Lung (tissue), 12 donors: ENCODE data around the gene KRT7. TPM values are rescaled to one million over a fixed set of nuclear protein-coding genes. Genes with fewer than 3 reads are reported as not detected.
A peak's percentile ranks its signal among the peaks of the same experiment; 100 is the strongest.

ENCODE experiments used
- ATAC-seq: fragments of 200-7000 bp; cut with Tn5 transposase; one replicate; pipeline ENCODE4 v1.9.1; 2020; ENCODE audit warnings: moderate number of reproducible peaks; ENCODE audit not compliant: insufficient read depth, low FRiP score
- DNase-seq, 3 donors: peaks; one replicate each; pipeline ENCODE4 v3.0.0-alpha.2; 2013 to 2017
- H3K27ac ChIP-seq, 2 donors: one replicate each; pipeline ENCODE4 v1.5.1; 2013; ENCODE audit warnings: mild to moderate bottlenecking in 2 of 2, moderate library complexity in 2 of 2, control low read depth in 1 of 2, inconsistent platforms in 1 of 2, low read depth in 1 of 2, low read length in 1 of 2
- H3K27me3 ChIP-seq, 3 donors: one replicate each; pipeline ENCODE4 v1.5.1; 2013; ENCODE audit warnings: low read length in 2 of 3; ENCODE audit not compliant: control insufficient read depth in 3 of 3, insufficient read depth in 3 of 3
- H3K36me3 ChIP-seq, 4 donors: one replicate each; pipeline ENCODE4 v1.5.1; 2013; ENCODE audit warnings: low read length in 4 of 4, mild to moderate bottlenecking in 1 of 4, moderate library complexity in 1 of 4; ENCODE audit not compliant: control insufficient read depth in 4 of 4, insufficient read depth in 4 of 4
- H3K4me1 ChIP-seq, 5 donors: one replicate each; pipeline ENCODE4 v1.5.1; 2013; ENCODE audit warnings: low read length in 5 of 5, mild to moderate bottlenecking in 2 of 5, moderate library complexity in 1 of 5; ENCODE audit not compliant: control insufficient read depth in 5 of 5, insufficient read depth in 5 of 5
- H3K4me3 ChIP-seq: one replicate; pipeline ENCODE4 v1.5.1; 2013; ENCODE audit warnings: mild to moderate bottlenecking, control low read depth, moderate library complexity
- H3K9ac ChIP-seq, 2 donors: one replicate each; pipeline ENCODE4 v1.5.1; 2013; ENCODE audit warnings: low read length in 2 of 2, control low read depth in 1 of 2; ENCODE audit not compliant: insufficient read depth in 1 of 2
- H3K9me3 ChIP-seq, 4 donors: one replicate each; pipeline ENCODE4 v1.5.1; 2013; ENCODE audit warnings: low read length in 3 of 4, mild to moderate bottlenecking in 1 of 4, moderate library complexity in 1 of 4; ENCODE audit not compliant: control insufficient read depth in 4 of 4, insufficient read depth in 3 of 4
- WGBS, 2 donors: extraction: QIAGEN DNeasy Blood & Tissue Kit; methylation state at CpG; one replicate each; pipeline ENCODE4 v1.1.7; 2013; 5-methylcytosine and 5-hydroxymethylcytosine counted together
- polyA plus RNA-seq, 2 donors: library from polyadenylated mRNA; stranded (reverse); fragments of 200-250 nt; gene quantifications; one replicate each; pipeline ENCODE4 v1.2.1, GENCODE V29; 2013
- total RNA-seq, 2 donors: library from RNA; depleted of rRNA in 1 of 2; stranded (reverse); fragments of >200 nt in 1 of 2; gene quantifications; one replicate each; pipeline ENCODE4 v1.2.1, GENCODE V29; 2014 to 2021
- TF ChIP-seq, protein P1 (sequence below): IDR thresholded peaks from 2 replicates; pipeline ENCODE4 v1.5.1; 2012; ENCODE audit warnings: mild to moderate bottlenecking; ENCODE audit errors: control extremely low read depth, extremely low read depth
- donor health status: control.
- donor health status: control.
- donor health status: Bipolar disorder and iron deficiency.
- donor health status: healthy.
- donor health status: DM: yes; HTN: yes; CAD: no.

KRT7 gene
- total and polyA plus RNA-seq, 4 donors = 33.6 to 1,415 (median 1,306) TPM

DNA sequence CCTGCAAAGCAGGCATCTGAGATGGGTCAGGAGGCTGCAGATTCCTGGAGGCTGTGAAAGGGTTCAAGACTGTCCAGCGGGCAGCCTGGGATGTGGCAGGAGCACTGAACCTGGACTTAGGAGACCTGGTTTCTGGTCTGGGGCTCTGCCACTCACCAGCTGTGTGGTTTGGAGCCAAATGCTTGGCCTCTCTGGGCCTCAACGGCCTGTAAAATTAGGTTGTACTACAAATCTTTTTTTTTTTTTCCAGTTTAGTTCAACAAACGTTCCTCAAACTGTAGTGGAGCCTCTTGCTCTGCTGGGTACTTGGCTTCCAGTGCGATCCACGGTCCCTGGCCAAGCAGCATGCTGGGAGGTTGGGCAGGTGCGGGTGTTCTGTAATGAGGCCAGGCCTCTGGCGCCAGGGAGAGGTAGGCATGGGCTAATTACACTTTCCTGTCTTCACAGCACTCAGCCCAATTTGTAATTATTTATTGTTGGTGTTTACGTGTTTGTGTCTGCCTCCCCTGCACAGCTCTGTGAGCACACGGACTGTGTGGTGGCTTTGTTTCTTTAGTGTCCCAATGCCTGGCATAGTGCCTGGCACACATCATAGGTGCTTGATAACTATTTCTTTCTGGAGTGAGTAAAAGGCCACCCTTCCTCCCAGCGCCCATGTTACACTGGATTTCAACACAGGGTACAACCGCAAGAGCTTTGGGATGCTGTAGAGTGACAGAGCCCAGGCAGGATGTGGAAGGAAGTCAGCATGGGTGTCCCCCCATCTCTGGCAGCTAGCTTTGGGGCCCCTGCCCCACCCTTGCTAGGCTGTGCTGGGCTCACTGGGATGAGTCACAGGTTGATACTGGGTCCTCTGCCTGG is 35.4 kb upstream of the KRT7 start:
- DNase-seq = no peak
- H3K27me3 ChIP-seq = no peaks in the 10 kb centered on the region
- no peak overlapping the region for H3K9ac ChIP-seq
- H3K36me3 ChIP-seq = no peaks in the 10 kb centered on the region
- peak overlapping the region; percentile 66 to 68 for H3K27ac ChIP-seq
- peak; percentile 44 for ATAC-seq
- H3K9me3 ChIP-seq = no peaks in the 10 kb centered on the region
- TF ChIP-seq, protein P1, sequence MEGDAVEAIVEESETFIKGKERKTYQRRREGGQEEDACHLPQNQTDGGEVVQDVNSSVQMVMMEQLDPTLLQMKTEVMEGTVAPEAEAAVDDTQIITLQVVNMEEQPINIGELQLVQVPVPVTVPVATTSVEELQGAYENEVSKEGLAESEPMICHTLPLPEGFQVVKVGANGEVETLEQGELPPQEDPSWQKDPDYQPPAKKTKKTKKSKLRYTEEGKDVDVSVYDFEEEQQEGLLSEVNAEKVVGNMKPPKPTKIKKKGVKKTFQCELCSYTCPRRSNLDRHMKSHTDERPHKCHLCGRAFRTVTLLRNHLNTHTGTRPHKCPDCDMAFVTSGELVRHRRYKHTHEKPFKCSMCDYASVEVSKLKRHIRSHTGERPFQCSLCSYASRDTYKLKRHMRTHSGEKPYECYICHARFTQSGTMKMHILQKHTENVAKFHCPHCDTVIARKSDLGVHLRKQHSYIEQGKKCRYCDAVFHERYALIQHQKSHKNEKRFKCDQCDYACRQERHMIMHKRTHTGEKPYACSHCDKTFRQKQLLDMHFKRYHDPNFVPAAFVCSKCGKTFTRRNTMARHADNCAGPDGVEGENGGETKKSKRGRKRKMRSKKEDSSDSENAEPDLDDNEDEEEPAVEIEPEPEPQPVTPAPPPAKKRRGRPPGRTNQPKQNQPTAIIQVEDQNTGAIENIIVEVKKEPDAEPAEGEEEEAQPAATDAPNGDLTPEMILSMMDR = no peak
- H3K4me3 ChIP-seq = no peak overlapping the region
- H3K4me1 ChIP-seq = peaks cover 0 to 40% (median 14%) of the 10 kb centered on the region in 5 donors
- WGBS, 2 donors = 40 to 47% methylated on average over 11 of the region's 11 CpGs

DNA sequence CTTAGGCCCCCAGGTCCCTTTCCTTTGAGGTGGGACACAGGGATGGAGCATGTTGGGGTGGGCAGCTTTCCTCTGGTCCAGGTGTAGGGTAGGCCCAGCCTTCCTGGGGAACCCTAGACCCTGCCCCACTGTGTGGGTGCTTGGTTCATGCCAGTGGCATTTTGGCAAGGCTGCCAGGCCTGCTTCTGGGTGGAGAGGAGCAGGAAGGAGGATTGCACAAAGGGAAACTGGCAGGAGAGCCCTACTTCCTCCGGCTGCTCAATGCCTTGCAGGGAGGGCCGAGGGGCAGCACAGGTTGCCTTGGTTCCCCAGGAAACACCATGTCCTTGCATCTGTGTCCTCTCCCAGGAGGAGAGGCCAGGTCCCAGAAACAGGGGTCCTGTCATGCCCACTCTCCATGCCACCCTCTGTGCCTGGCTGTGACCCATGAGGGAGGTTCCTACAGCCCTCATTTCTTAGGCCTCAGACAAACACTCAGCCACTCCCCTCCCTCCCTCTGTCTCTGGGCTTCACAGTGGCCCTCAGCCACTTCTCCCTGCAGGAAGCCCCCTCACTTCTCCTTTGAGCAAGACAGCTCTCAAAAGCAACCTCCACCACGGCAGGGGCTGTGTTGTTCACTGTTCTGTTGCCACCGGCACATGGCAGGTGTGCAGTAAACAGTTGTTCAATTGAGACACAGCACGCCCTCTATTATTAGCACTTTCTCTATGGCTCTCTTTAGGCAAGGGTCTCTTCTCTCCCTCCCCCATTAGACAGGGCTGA is 34.4 kb upstream of the KRT7 start:
- no peaks in the 10 kb centered on the region for H3K36me3 ChIP-seq
- H3K4me1 ChIP-seq = peaks cover 0 to 37% (median 11%) of the 10 kb centered on the region in 5 donors
- TF ChIP-seq, protein P1 = no peak
- H3K27ac ChIP-seq = peak overlapping the region in 1 of 2 donors; percentile 66
- H3K9ac ChIP-seq = no peak overlapping the region
- 25 to 45% methylated on average over 5 of the region's 5 CpGs for WGBS, 2 donors
- DNase-seq (no peak), ATAC-seq (no peak)
- H3K9me3 ChIP-seq = no peaks in the 10 kb centered on the region
- peaks cover 0 to 3% (median 0%) of the 10 kb centered on the region in 3 donors for H3K27me3 ChIP-seq
- no peak overlapping the region for H3K4me3 ChIP-seq

DNA sequence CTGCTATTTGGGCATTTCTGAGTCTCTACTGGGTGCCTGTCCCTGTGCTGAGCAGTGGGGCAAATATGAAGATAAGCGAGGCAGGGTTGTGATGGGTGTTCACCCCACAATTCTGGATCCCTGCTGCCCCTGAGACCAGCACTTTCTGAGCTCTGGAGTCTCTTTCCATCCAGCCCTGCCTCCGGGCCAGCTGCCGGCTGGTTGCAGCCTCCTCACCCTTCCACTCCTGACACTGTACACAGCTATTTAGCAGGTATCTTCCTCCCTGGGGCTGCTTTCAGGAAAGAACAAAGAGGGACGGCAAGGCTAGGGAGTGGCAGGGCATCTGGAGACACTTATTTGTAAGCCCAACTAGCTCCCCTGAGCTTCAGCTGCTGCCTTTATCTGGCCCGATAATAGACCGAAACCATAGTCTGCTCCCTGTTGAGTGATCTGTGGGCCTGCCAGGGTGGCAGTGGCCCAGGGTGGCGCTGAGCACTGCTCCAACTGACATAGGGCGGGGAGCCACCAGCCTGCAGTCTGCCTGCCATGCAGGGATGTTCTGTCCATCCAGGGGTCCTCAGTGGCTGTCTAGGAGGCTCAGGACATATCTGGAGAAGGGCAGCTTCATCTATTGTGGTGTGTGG is 33.6 kb upstream of the KRT7 start:
- no peak for ATAC-seq
- WGBS, 2 donors = 75 to 86% methylated on average over 8 of the region's 8 CpGs

More for the DNA sequence above, 33.6 kb upstream of the KRT7 start:
- Histone ChIP-seq H3K4me3 (no peak overlapping the region), H3K4me1 (peaks cover 0 to 34% (median 5%) of the 10 kb centered on the region in 5 donors), H3K36me3 (no peaks in the 10 kb centered on the region), H3K27me3 (peaks cover 0 to 3% (median 0%) of the 10 kb centered on the region in 3 donors), H3K9ac (no peak overlapping the region), H3K9me3 (no peaks in the 10 kb centered on the region), H3K27ac (peak overlapping the region in 1 of 2 donors; percentile 66)
- TF ChIP-seq, protein P1 = no peak
- DNase-seq = no peak
